Measurements from ENCODE around the gene SLC39A2. TPM values are rescaled to one million over a fixed set of nuclear protein-coding genes. Genes with fewer than 3 reads are reported as not detected.
A peak's percentile ranks its signal among the peaks of the same experiment; 100 is the strongest.

The SLC39A2 gene
- polyA plus RNA-seq, 1 donor (not counting 4 experiments of a cell fraction or from before 2014, with no cell fraction given) = 0.94 TPM

DNA sequence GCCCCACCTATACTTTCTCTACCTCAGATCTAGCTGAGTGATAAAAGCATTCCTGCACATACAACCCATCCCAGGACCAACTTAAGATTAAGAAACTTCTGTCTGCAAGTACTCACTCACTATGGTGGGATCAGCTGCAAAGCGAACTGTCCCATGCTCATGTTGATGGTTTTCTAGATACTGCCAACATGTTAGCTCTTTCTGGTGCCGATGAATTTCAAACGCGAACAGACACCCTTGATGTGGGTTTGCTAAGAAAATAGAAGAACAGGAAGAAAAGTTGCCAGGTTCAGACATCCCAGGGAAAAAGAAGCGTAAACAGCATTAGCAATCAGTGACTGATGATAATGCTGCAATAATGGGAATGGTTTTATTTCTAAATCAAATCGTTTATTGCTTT lies 1.5 kb upstream of the SLC39A2 start:
- dilution Hi-C loops (cut with MboI; ENCODE audit: extremely low pct_ligation_motif_present, low sequenced_read_pairs) = no loop called here

GRCh38 chr14:20998139-20998538 lies 954 bp upstream of the SLC39A2 start:
- no peaks in the 10 kb centered on the region for H4K20me1 ChIP-seq (ENCODE audit: control insufficient read depth, extremely low read depth, insufficient read depth, low read length)
- no peak overlapping the region for H3K4me3 ChIP-seq (ENCODE audit: control insufficient read depth in 2 of 3, extremely low read depth in 1 of 3, insufficient read depth in 2 of 3, low read depth in 1 of 3, low read length in 3 of 3)
- peaks cover 17% of the 10 kb centered on the region for H3K4me1 ChIP-seq (ENCODE audit: control insufficient read depth, extremely low read depth, insufficient read depth, low read length)
- H3K9me1 ChIP-seq (ENCODE audit: control insufficient read depth, extremely low read depth, insufficient read depth, low read length) = no peaks in the 10 kb centered on the region
- no peak overlapping the region for H2AFZ ChIP-seq (ENCODE audit: control insufficient read depth, low read length)
- peak overlapping the region; percentile 47 for H3K27ac ChIP-seq (ENCODE audit: control insufficient read depth, insufficient read depth, low read length)
- DNase-seq (ENCODE audit: low read depth, low spot score) = no peak
- no peak overlapping the region for H3K9ac ChIP-seq (ENCODE audit: control insufficient read depth, extremely low read depth, insufficient read depth, low read length)
- H3K36me3 ChIP-seq (ENCODE audit: control insufficient read depth in 2 of 2, extremely low read depth in 1 of 2, insufficient read depth in 2 of 2, low read length in 2 of 2) = peaks cover 18 to 24% of the 10 kb centered on the region in 2 experiments
- TF ChIP-seq EZH2 (IDR thresholded peaks at IDR 0.05; ENCODE audit: low read length) (no peak), CTCF (optimal IDR thresholded peaks at IDR 0.05 in 1 of 3, IDR thresholded peaks at IDR 0.05 in 1 of 3, conservative IDR thresholded peaks at IDR 0.05 in 1 of 3; ENCODE audit: extremely low read depth in 1 of 3, insufficient read depth in 2 of 3, low read length in 3 of 3) (no peak)
- H3K27me3 ChIP-seq (ENCODE audit: control insufficient read depth, extremely low read depth, insufficient read depth, low read length) = no peaks in the 10 kb centered on the region
- peak overlapping the region; percentile 66 for H3K4me2 ChIP-seq (ENCODE audit: control insufficient read depth, extremely low read depth, insufficient read depth, low read depth, low read length)
- no peak for FAIRE-seq
- H3K9me3 ChIP-seq (ENCODE audit: control insufficient read depth, low read depth, low read length) = no peaks in the 10 kb centered on the region
- dilution Hi-C loops (cut with MboI; ENCODE audit: extremely low pct_ligation_motif_present, low sequenced_read_pairs) = no loop called here
- H3K79me2 ChIP-seq (ENCODE audit: control insufficient read depth, insufficient read depth, low read length) = no peaks in the 10 kb centered on the region

More for the DNA sequence above, 1.5 kb upstream of the SLC39A2 start:
- H3K27me3 ChIP-seq (ENCODE audit: control insufficient read depth, extremely low read depth, insufficient read depth, low read length) = no peaks in the 10 kb centered on the region
- no peak overlapping the region for H3K4me2 ChIP-seq (ENCODE audit: control insufficient read depth, extremely low read depth, insufficient read depth, low read depth, low read length)
- H2AFZ ChIP-seq (ENCODE audit: control insufficient read depth, low read length) = no peak overlapping the region
- peaks cover 17% of the 10 kb centered on the region for H3K4me1 ChIP-seq (ENCODE audit: control insufficient read depth, extremely low read depth, insufficient read depth, low read length)
- no peaks in the 10 kb centered on the region for H3K9me1 ChIP-seq (ENCODE audit: control insufficient read depth, extremely low read depth, insufficient read depth, low read length)
- TF ChIP-seq EZH2 (IDR thresholded peaks at IDR 0.05; ENCODE audit: low read length) (no peak), CTCF (optimal IDR thresholded peaks at IDR 0.05 in 1 of 3, IDR thresholded peaks at IDR 0.05 in 1 of 3, conservative IDR thresholded peaks at IDR 0.05 in 1 of 3; ENCODE audit: extremely low read depth in 1 of 3, insufficient read depth in 2 of 3, low read length in 3 of 3) (no peak)
- no peaks in the 10 kb centered on the region for H3K79me2 ChIP-seq (ENCODE audit: control insufficient read depth, insufficient read depth, low read length)
- FAIRE-seq (no peak), DNase-seq (ENCODE audit: low read depth, low spot score) (no peak)
- H4K20me1 ChIP-seq (ENCODE audit: control insufficient read depth, extremely low read depth, insufficient read depth, low read length) = no peaks in the 10 kb centered on the region
- no peak overlapping the region for H3K9ac ChIP-seq (ENCODE audit: control insufficient read depth, extremely low read depth, insufficient read depth, low read length)
- H3K27ac ChIP-seq (ENCODE audit: control insufficient read depth, insufficient read depth, low read length) = no peak overlapping the region
- peaks cover 19 to 27% of the 10 kb centered on the region in 2 experiments for H3K36me3 ChIP-seq (ENCODE audit: control insufficient read depth in 2 of 2, extremely low read depth in 1 of 2, insufficient read depth in 2 of 2, low read length in 2 of 2)
- H3K4me3 ChIP-seq (ENCODE audit: control insufficient read depth in 2 of 3, extremely low read depth in 1 of 3, insufficient read depth in 2 of 3, low read depth in 1 of 3, low read length in 3 of 3) = no peak overlapping the region
- H3K9me3 ChIP-seq (ENCODE audit: control insufficient read depth, low read depth, low read length) = no peaks in the 10 kb centered on the region

All from keratinocyte (primary cell).